Panc1 (cell line): ENCODE measurements around the gene RIPK3. TPM values are rescaled to one million over a fixed set of nuclear protein-coding genes. Genes with fewer than 3 reads are reported as not detected.

Experiments used
- ATAC-seq: fragments of 200-7000 bp; cut with Tn5 transposase; 2 replicates; pipeline ENCODE4 v1.9.1; 2020; ENCODE audit warnings: mild to moderate bottlenecking, moderate library complexity
- BruUV-seq: library from RNA; stranded (reverse); fragments of 400-500 nt; replicated peaks from 2 replicates; lab custom pipeline; 2021; lab: Mats Ljungman, UMichigan
- CTCF ChIA-PET: fragments of 300-600 bp; sonication (Branson Sonifier 250); formaldehyde crosslinking; loops from one replicate; lab custom pipeline; 2022; ENCODE audit warnings: antibody characterized with exemption; lab: Charles Lee
- POLR2A ChIA-PET: fragments of 300-600 bp; sonication (Branson Sonifier 250); formaldehyde crosslinking; loops from one replicate; lab custom pipeline; 2022; ENCODE audit warnings: antibody characterized with exemption; lab: Charles Lee
- DNase-seq: peaks from one replicate; pipeline ENCODE4 v3.0.0-alpha.2; 2010; ENCODE audit warnings: low read depth, low spot score
- H3K27ac ChIP-seq: 2 replicates; pipeline ENCODE4 v1.5.1; 2011; ENCODE audit warnings: mild to moderate bottlenecking, low read length, inconsistent platforms
- H3K27me3 ChIP-seq: fragments of 200-500 bp; sonication (Bioruptor generic); 2 replicates; pipeline ENCODE4 v1.6.0; 2014; ENCODE audit warnings: low read length, inconsistent platforms; ENCODE audit not compliant: control insufficient read depth, insufficient read depth
- H3K36me3 ChIP-seq: fragments of 200-500 bp; sonication (Bioruptor generic); 2 replicates; pipeline ENCODE4 v1.5.1; 2014; ENCODE audit warnings: inconsistent platforms, mild to moderate bottlenecking, low read length, moderate library complexity; ENCODE audit not compliant: control insufficient read depth, insufficient read depth
- H3K4me1 ChIP-seq: 2 replicates; pipeline ENCODE4 v1.5.1; 2011; ENCODE audit warnings: inconsistent platforms, mild to moderate bottlenecking, low read length, moderate library complexity; ENCODE audit not compliant: control insufficient read depth, insufficient read depth
- H3K4me3 ChIP-seq, 2 experiments: 2 replicates each; pipeline ENCODE4 v1.5.1; 2011 to 2012; ENCODE audit warnings: low read depth in 2 of 2, low read length in 2 of 2, mild to moderate bottlenecking in 2 of 2, inconsistent platforms in 1 of 2, moderate library complexity in 1 of 2
- H3K9me3 ChIP-seq: fragments of 200-500 bp; sonication (Bioruptor generic); 2 replicates; pipeline ENCODE4 v1.5.1; 2014; ENCODE audit warnings: low read depth, mild to moderate bottlenecking, inconsistent platforms, low read length, moderate library complexity; ENCODE audit not compliant: control insufficient read depth, insufficient read depth
- CTCF ChIP-seq: fragments of 450-650 bp; IDR thresholded peaks from 2 replicates; pipeline ENCODE4 v1.5.1; 2017; ENCODE audit warnings: mild to moderate bottlenecking
- POLR2AphosphoS5 ChIP-seq: IDR thresholded peaks from 2 replicates; pipeline ENCODE4 v1.6.1; 2012; ENCODE audit warnings: mild to moderate bottlenecking, low read depth, low read length, moderate library complexity
- REST ChIP-seq, 2 experiments: IDR thresholded peaks; 2 replicates each; pipeline ENCODE4 v1.6.1; 2011 to 2012; ENCODE audit warnings: low read depth in 2 of 2, control low read depth in 1 of 2, low read length in 1 of 2, mild to moderate bottlenecking in 1 of 2, moderate library complexity in 1 of 2; ENCODE audit not compliant: insufficient read depth in 1 of 2
- SIN3A ChIP-seq: IDR thresholded peaks from 2 replicates; pipeline ENCODE4 v1.6.1; 2012; ENCODE audit warnings: low read depth, mild to moderate bottlenecking, low read length, moderate library complexity, borderline replicate concordance; ENCODE audit not compliant: insufficient read depth
- TCF7L2 ChIP-seq: IDR thresholded peaks from 2 replicates; pipeline ENCODE4 v1.6.1; 2011; ENCODE audit warnings: mild to moderate bottlenecking, low read depth, low read length, inconsistent platforms
- in situ Hi-C: cut with HindIII; loops from 2 replicates; pipeline ENCODE4 v1.10.0; 2016; ENCODE audit warnings: low sequenced_read_pairs, low pct_unique_long_range_greater_than_20kb
- intact Hi-C: fragments of 100-400 bp; cut with micrococcal nuclease; formaldehyde crosslinking; loops from one replicate; pipeline ENCODE4 v1.10.0; 2022; ENCODE audit not compliant: unreplicated experiment
- total RNA-seq: library from RNA; stranded (reverse); gene quantifications from one replicate; pipeline ENCODE4 v1.2.1, GENCODE V29; 2021; ENCODE audit not compliant: unreplicated experiment

RIPK3 gene
- total RNA-seq, 1 experiment from 2014 or later, result not detected

GRCh38 chr14:24363401-24363800, 23.6 kb upstream of the RIPK3 start:
- in situ Hi-C loops, result no loop called here
- CTCF ChIA-PET, result interaction anchor here (0.7 kb wide), 1 partner anchor 78 kb away, joined by 7 read pairs; no protein-coding TSS in a partner anchor
- Histone ChIP-seq H3K4me1 (peaks cover 6% of the 10 kb centered on the region), H3K36me3 (no peaks in the 10 kb centered on the region; the same call in 1 of the 2 replicates), H3K27ac (no peak overlapping the region), H3K4me3 (no peak overlapping the region), H3K9me3 (no peaks in the 10 kb centered on the region), H3K27me3 (no peaks in the 10 kb centered on the region)
- POLR2A ChIA-PET, result no interaction called here
- ATAC-seq, result no peak
- no peak for DNase-seq
- no peak for TF ChIP-seq POLR2AphosphoS5
- TF ChIP-seq TCF7L2, result no peak
- TF ChIP-seq REST (IDR thresholded peaks at IDR 0.05; ENCODE audit: insufficient read depth in 1 of 2, low read depth in 2 of 2, low read length in 1 of 2), result no peak
- TF ChIP-seq CTCF, result no peak
- no peak for TF ChIP-seq SIN3A
- BruUV-seq, result no TSS peak
- intact Hi-C loops, result loop anchor here (1.0 kb wide), 1 partner anchor 49 kb away; no protein-coding TSS in a partner anchor

- DNase-seq (no peak), ATAC-seq (no peak)
- no peaks in the 10 kb centered on the region; the same call in 1 of the 2 replicates for H3K36me3 ChIP-seq
- H3K9me3 ChIP-seq, result no peaks in the 10 kb centered on the region
- in situ Hi-C loops (no loop called here), intact Hi-C loops (no loop called here)
- no peak overlapping the region for H3K27ac ChIP-seq
- no peak overlapping the region for H3K4me3 ChIP-seq
- CTCF ChIA-PET, result no interaction called here
- no peak for TF ChIP-seq CTCF
- no peak for TF ChIP-seq TCF7L2
- TF ChIP-seq SIN3A, result no peak
- TF ChIP-seq POLR2AphosphoS5, result no peak
- no peak for TF ChIP-seq REST (IDR thresholded peaks at IDR 0.05; ENCODE audit: insufficient read depth in 1 of 2, low read depth in 2 of 2, low read length in 1 of 2)
- H3K4me1 ChIP-seq, result peaks cover 3% of the 10 kb centered on the region; the same call in 1 of the 2 replicates
- POLR2A ChIA-PET, result no interaction called here
- H3K27me3 ChIP-seq, result no peaks in the 10 kb centered on the region
- no TSS peak for BruUV-seq
Measured at GRCh38 chr14:24362241-24362960, 22.6 kb upstream of the RIPK3 start.
